ACHN (cell line): ENCODE data around the gene AHCYL2.
"Not testable (repeated sequence)": the region's sequence is repeated elsewhere in the genome, so short reads cannot be mapped to it uniquely, and the experiment has no call there.

Experiments used
- DNase-seq: peaks from one replicate; pipeline ENCODE4 v3.0.0-alpha.2; 2015
- in situ Hi-C: cut with HindIII; loops from 2 replicates; pipeline ENCODE4 v1.10.0; 2017; ENCODE audit warnings: low sequenced_read_pairs, low pct_ligation_motif_present, low pct_unique_long_range_greater_than_20kb

The AHCYL2 gene

GRCh38 chr7:129388333-129389098 lies 163.7 kb downstream of the AHCYL2 start:
- no peak for DNase-seq
- in situ Hi-C loops, result no loop called here

- no peak for DNase-seq
- in situ Hi-C loops, result no loop called here
Observed at GRCh38 chr7:129389829-129390228, 165.0 kb downstream of the AHCYL2 start.

GRCh38 chr7:129390314-129390713 lies 165.5 kb downstream of the AHCYL2 start:
- in situ Hi-C loops, result no loop called here
- DNase-seq, result no peak

- in situ Hi-C loops, result no loop called here
- DNase-seq, result no peak
Observed at GRCh38 chr7:129391546-129392171, 166.8 kb downstream of the AHCYL2 start.

DNA sequence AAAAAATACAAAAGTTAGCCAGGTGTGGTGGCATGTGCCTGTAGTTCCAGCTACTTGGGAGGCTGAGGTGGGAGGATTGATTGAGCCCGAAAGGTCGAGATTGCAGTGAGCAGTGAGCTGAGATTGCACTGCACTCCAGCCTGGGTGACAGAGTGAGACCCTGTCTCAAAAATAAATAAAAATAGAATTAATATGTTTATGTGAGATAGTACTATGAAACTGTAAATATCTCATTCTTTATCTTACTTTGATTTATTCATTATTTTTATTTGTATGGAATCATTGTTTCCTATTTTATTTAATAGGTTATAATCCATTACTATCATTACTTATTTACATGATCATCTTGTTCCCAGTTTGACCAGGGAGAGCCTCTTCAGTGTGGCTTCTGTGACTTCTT lies 168.4 kb downstream of the AHCYL2 start:
- DNase-seq, result no peak
- in situ Hi-C loops, result no loop called here

GRCh38 chr7:129394101-129394500 lies 169.3 kb downstream of the AHCYL2 start:
- DNase-seq, result peak; percentile 81
- in situ Hi-C loops, result no loop called here

DNA sequence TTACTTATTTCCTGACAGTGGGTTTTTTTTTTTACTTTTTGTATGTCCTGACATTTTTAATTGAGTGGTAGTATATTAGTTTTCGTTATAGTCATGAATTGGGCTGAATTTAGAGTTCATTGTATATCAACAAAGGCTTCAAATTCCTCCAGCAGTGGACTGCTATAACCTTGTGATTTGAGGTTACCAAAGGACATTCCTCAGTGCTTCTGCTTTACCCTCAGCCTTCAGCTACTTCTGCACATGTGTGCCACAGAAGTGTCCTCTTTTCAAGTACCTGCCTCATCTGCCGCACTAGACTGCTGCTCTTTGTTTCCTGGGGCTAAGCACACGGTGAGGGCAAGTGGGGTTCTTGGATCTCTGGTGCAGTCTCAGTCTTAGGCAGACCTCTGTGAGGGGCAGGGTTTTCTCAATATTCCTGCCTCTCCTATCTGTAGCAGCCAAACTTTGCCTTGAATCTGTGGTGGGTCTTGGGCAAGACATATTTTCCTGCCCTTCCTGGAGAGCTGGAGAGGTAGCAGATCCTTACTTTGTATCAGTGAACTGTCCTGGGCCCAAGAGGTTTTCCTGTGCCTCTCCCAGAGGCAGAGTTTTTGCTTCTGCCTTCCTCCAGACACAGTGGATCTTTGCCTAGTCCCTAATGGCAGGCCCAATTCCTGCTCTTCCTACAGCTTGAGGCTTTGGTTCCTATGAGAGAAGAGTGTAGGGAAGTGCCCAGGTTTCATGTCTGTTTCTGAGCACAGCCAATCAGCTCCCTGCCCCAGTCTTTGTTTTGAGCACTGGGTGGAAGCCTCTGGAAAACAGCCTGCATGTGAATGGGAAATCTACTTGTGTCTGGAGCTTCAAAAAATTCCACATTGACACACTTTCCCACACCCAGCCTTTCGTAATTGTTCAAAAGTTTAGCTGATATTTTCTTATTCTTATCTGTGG lies 170.4 kb downstream of the AHCYL2 start:
- in situ Hi-C loops, result no loop called here
- DNase-seq, result no peak

- DNase-seq, result peak; percentile 44
- in situ Hi-C loops, result no loop called here
Observed at GRCh38 chr7:129401228-129401966, 176.6 kb downstream of the AHCYL2 start.

DNA sequence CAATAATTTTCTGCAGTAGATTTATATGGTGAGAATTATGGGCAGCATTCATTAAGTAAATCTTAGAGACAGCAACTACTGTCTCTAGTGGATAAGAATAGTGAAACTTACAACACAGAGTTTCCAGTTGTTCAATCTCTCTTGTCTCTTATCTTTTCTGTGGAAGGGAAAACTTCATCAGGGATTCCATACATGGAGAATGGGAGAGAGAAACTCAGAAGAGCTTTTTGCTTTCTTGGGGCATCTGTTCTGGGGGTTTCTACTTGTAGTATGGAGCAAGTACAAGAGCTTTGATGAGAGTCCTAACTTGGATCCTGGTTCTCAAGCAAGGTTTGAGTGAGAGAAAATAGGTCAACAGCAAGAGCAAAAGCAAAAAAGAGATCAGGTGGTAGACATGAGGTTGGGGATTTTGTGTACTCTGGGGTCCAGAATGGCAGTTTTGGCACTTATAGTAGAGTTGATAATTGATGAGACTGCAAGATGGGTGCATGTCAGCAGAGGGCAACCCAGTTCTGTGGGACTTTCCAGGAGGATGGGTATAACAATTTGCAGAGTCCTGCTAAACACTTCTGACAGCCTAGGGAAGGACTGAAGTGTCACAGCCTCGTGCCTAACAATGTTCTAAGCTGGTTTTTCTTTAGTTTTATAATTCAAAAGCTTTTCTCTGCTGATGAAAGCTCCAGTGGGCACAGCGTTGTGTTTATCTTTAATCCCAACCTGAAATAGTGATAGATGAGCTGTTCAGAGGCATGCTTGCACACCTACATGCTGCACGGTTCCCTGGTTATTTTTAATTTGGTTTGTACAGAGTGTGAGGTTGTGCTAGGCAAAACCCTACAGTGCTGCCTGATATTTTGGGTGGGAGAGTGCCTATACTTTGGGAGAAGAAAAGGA lies 177.4 kb downstream of the AHCYL2 start:
- in situ Hi-C loops, result no loop called here
- DNase-seq, result peak; percentile 39

- no peak for DNase-seq
- in situ Hi-C loops, result no loop called here
Observed at GRCh38 chr7:129405527-129405926, 180.7 kb downstream of the AHCYL2 start.

GRCh38 chr7:129410238-129410637 lies 185.4 kb downstream of the AHCYL2 start:
- in situ Hi-C loops, DNase-seq: not testable (repeated sequence)

- in situ Hi-C loops, result no loop called here
- no peak for DNase-seq
Observed at GRCh38 chr7:129412501-129412900, 187.7 kb downstream of the AHCYL2 start.

DNA sequence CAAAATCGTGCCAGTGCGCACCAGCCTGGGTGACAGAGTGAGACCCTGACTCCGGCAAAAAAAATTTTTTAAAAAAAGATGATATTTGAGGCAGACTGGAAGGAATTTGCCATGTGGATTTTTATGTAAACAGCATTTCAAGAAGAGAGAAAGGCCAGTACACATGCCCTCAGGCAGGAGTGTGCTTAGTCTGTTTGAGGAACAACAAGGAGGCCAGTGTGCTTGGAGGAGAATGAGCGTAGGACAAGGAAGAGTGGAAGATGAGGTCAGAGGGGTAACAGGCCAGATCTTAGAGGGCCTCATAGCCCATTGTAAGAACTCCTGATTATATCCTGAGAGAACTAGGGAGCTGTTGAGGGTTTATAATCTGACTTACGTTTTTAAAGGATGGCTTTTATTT lies 192.2 kb downstream of the AHCYL2 start:
- no peak for DNase-seq
- in situ Hi-C loops, result no loop called here

GRCh38 chr7:129421717-129422250 lies 197.0 kb downstream of the AHCYL2 start:
- DNase-seq, result no peak
- in situ Hi-C loops, result no loop called here

GRCh38 chr7:129422727-129423126 lies 197.9 kb downstream of the AHCYL2 start:
- no peak for DNase-seq
- in situ Hi-C loops, result no loop called here

- DNase-seq, result no peak
- in situ Hi-C loops, result no loop called here
Observed at GRCh38 chr7:129423700-129424410, 199.0 kb downstream of the AHCYL2 start.

DNA sequence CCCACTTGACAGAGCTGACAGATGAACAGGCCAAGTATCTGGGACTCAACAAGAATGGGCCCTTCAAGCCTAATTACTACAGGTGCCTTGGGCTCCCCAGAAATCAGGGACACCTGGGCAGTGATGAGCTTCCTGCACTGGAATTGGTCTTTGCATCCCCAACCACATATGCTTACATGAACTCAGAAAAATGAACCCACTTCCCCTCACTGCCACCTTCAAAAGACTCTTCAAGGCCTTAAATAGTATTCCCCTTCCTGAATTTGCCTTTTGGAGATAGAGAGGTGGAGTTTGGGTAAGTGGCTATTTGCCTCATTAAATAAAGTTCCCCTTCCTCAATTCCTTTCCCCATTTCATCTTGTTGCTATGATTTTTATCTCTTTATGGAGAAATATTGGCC lies 201.7 kb downstream of the AHCYL2 start:
- in situ Hi-C loops, result no loop called here
- DNase-seq, result no peak
